ENCODE data around the gene SLC25A21. TPM values are rescaled to one million over a fixed set of nuclear protein-coding genes. Genes with fewer than 3 reads are reported as not detected.

SLC25A21 gene
- total RNA-seq, 1 donor from 2014 or later = 2.3 TPM

- Mint-ChIP-seq H3K4me1 (no peaks in the 10 kb centered on the region), H3K36me3 (no peaks in the 10 kb centered on the region), H3K27ac (no peak overlapping the region), H3K4me3 (no peak overlapping the region), H3K27me3 (ENCODE audit: low read depth) (no peaks in the 10 kb centered on the region), H3K9me3 (peaks cover 6% of the 10 kb centered on the region)
- no peak for TF ChIP-seq CTCF (IDR thresholded peaks at IDR 0.05; ENCODE audit: unreplicated experiment)
- no peak for DNase-seq (ENCODE audit: low spot score in 2 of 2, unreplicated experiment in 2 of 2)
These were observed 153.7 kb downstream of the SLC25A21 start for GRCh38 chr14:37018571-37019240.

GRCh38 chr14:37013078-37013477 lies 159.3 kb downstream of the SLC25A21 start:
- peaks cover 6% of the 10 kb centered on the region for H3K9me3 Mint-ChIP-seq
- no peak overlapping the region for H3K27ac Mint-ChIP-seq
- no peak for TF ChIP-seq CTCF (IDR thresholded peaks at IDR 0.05; ENCODE audit: unreplicated experiment)
- no peaks in the 10 kb centered on the region for H3K4me1 Mint-ChIP-seq
- no peak overlapping the region for H3K4me3 Mint-ChIP-seq
- no peaks in the 10 kb centered on the region for H3K36me3 Mint-ChIP-seq
- DNase-seq (ENCODE audit: low spot score in 2 of 2, unreplicated experiment in 2 of 2) = no peak
- peaks cover 19% of the 10 kb centered on the region for H3K27me3 Mint-ChIP-seq (ENCODE audit: low read depth)

- Mint-ChIP-seq H3K4me3 (no peak overlapping the region), H3K36me3 (no peaks in the 10 kb centered on the region), H3K27me3 (ENCODE audit: low read depth) (peaks cover 6% of the 10 kb centered on the region), H3K9me3 (no peaks in the 10 kb centered on the region), H3K27ac (no peak overlapping the region), H3K4me1 (peaks cover 12% of the 10 kb centered on the region)
- TF ChIP-seq CTCF (IDR thresholded peaks at IDR 0.05; ENCODE audit: unreplicated experiment) = no peak
- DNase-seq (ENCODE audit: low spot score in 2 of 2, unreplicated experiment in 2 of 2) = no peak
These were observed 173.7 kb downstream of the SLC25A21 start for GRCh38 chr14:36998686-36999085.

- H3K4me3 Mint-ChIP-seq = no peak overlapping the region
- no peak for DNase-seq (ENCODE audit: low spot score in 2 of 2, unreplicated experiment in 2 of 2)
- peak overlapping the region; percentile 31 for H3K27ac Mint-ChIP-seq
- peaks cover under 1% of the 10 kb centered on the region for H3K27me3 Mint-ChIP-seq (ENCODE audit: low read depth)
- H3K4me1 Mint-ChIP-seq = peaks cover 14% of the 10 kb centered on the region
- no peak for TF ChIP-seq CTCF (IDR thresholded peaks at IDR 0.05; ENCODE audit: unreplicated experiment)
- no peaks in the 10 kb centered on the region for H3K9me3 Mint-ChIP-seq
- H3K36me3 Mint-ChIP-seq = no peaks in the 10 kb centered on the region
These were observed 174.6 kb downstream of the SLC25A21 start for GRCh38 chr14:36997843-36998242.

GRCh38 chr14:36996857-36997590 lies 175.4 kb downstream of the SLC25A21 start:
- DNase-seq (ENCODE audit: low spot score in 2 of 2, unreplicated experiment in 2 of 2) = no peak
- no peak overlapping the region for H3K27ac Mint-ChIP-seq
- peaks cover 18% of the 10 kb centered on the region for H3K4me1 Mint-ChIP-seq
- no peak overlapping the region for H3K4me3 Mint-ChIP-seq
- no peaks in the 10 kb centered on the region for H3K36me3 Mint-ChIP-seq
- no peak for TF ChIP-seq CTCF (IDR thresholded peaks at IDR 0.05; ENCODE audit: unreplicated experiment)
- H3K27me3 Mint-ChIP-seq (ENCODE audit: low read depth) = no peaks in the 10 kb centered on the region
- no peaks in the 10 kb centered on the region for H3K9me3 Mint-ChIP-seq
